ENCODE data around the gene ANKRD18B.
A peak's percentile ranks its signal among the peaks of the same experiment; 100 is the strongest.

Gene ANKRD18B

GRCh38 chr9:33619666-33620404, 95.8 kb downstream of the ANKRD18B start:
- DNase-seq (ENCODE audit: low read depth) = peak; percentile 77
- TF ChIP-seq CTCF (IDR thresholded peaks at IDR 0.05; ENCODE audit: insufficient read depth, low read depth, low read length, missing control alignments) = no peak

GRCh38 chr9:33620738-33621439, 96.8 kb downstream of the ANKRD18B start:
- TF ChIP-seq CTCF (IDR thresholded peaks at IDR 0.05; ENCODE audit: insufficient read depth, low read depth, low read length, missing control alignments) = no peak
- DNase-seq (ENCODE audit: low read depth) = peak; percentile 99
- H3K4me3 ChIP-seq (ENCODE audit: low read length) = no peak overlapping the region

More at GRCh38 chr9:33619666-33620404, 95.8 kb downstream of the ANKRD18B start:
- no peak overlapping the region for H3K4me3 ChIP-seq (ENCODE audit: low read length)
